Chondrocyte (in vitro differentiated cells): Measurements from ENCODE around the gene FRMD4B. TPM values are rescaled to one million over a fixed set of nuclear protein-coding genes. Genes with fewer than 3 reads are reported as not detected.

Source experiments
- DNase-seq: peaks from one replicate; pipeline ENCODE4 v3.0.0; 2021; ENCODE audit warnings: mixed read lengths, low spot score
- H3K27ac Mint-ChIP-seq: one replicate; pipeline ENCODE4 v1.8.0; 2021; ENCODE audit warnings: mild to moderate bottlenecking, moderate library complexity, mixed read lengths; ENCODE audit not compliant: unreplicated experiment
- H3K27me3 Mint-ChIP-seq: 2 replicates; pipeline ENCODE4 v1.8.0; 2021; ENCODE audit warnings: low read depth, mixed read lengths
- H3K36me3 Mint-ChIP-seq: 2 replicates; pipeline ENCODE4 v1.8.0; 2021; ENCODE audit warnings: low read depth, mixed read lengths
- H3K4me1 Mint-ChIP-seq: 2 replicates; pipeline ENCODE4 v1.8.0; 2021; ENCODE audit warnings: low read depth, mild to moderate bottlenecking, mixed read lengths
- H3K4me3 Mint-ChIP-seq: one replicate; pipeline ENCODE4 v1.8.0; 2021; ENCODE audit warnings: mild to moderate bottlenecking, moderate library complexity, mixed read lengths; ENCODE audit not compliant: unreplicated experiment
- H3K9me3 Mint-ChIP-seq: 2 replicates; pipeline ENCODE4 v1.8.0; 2021; ENCODE audit warnings: low read depth, mixed read lengths
- CTCF ChIP-seq: fragments of 200-600 bp; sonication (generic); IDR thresholded peaks from 2 replicates; pipeline ENCODE4 v1.5.0; 2021; ENCODE audit warnings: antibody characterized with exemption, mild to moderate bottlenecking, moderate library complexity
- total RNA-seq: library from RNA; stranded (reverse); gene quantifications from 3 replicates; pipeline ENCODE4 v1.2.1, GENCODE V29; 2021

The FRMD4B gene
- total RNA-seq, 1 donor from 2014 or later, result 4.1 TPM

- H3K4me1 Mint-ChIP-seq, result peaks cover 21% of the 10 kb centered on the region
Observed at GRCh38 chr3:69292185-69292584, 93.7 kb downstream of the FRMD4B start.

GRCh38 chr3:69290430-69290829 is 95.5 kb downstream of the FRMD4B start:
- no peak for DNase-seq
- H3K27ac Mint-ChIP-seq, result no peak overlapping the region
- peaks cover 5% of the 10 kb centered on the region for H3K9me3 Mint-ChIP-seq
- TF ChIP-seq CTCF, result no peak
- no peak overlapping the region for H3K4me3 Mint-ChIP-seq
- no peaks in the 10 kb centered on the region for H3K27me3 Mint-ChIP-seq
- peaks cover 21% of the 10 kb centered on the region for H3K4me1 Mint-ChIP-seq
- no peaks in the 10 kb centered on the region for H3K36me3 Mint-ChIP-seq

More at GRCh38 chr3:69292185-69292584, 93.7 kb downstream of the FRMD4B start:
- Mint-ChIP-seq H3K9me3 (no peaks in the 10 kb centered on the region), H3K4me3 (no peak overlapping the region), H3K27me3 (no peaks in the 10 kb centered on the region), H3K36me3 (no peaks in the 10 kb centered on the region), H3K27ac (no peak overlapping the region)
- no peak for DNase-seq
- TF ChIP-seq CTCF, result no peak

GRCh38 chr3:69290006-69290405 is 95.9 kb downstream of the FRMD4B start:
- Mint-ChIP-seq H3K4me3 (no peak overlapping the region), H3K4me1 (peaks cover 21% of the 10 kb centered on the region), H3K9me3 (peaks cover 5% of the 10 kb centered on the region), H3K36me3 (no peaks in the 10 kb centered on the region), H3K27ac (no peak overlapping the region), H3K27me3 (no peaks in the 10 kb centered on the region)
- no peak for DNase-seq
- TF ChIP-seq CTCF, result no peak

- Mint-ChIP-seq H3K27ac (no peak overlapping the region), H3K36me3 (no peaks in the 10 kb centered on the region), H3K9me3 (peaks cover 5% of the 10 kb centered on the region), H3K27me3 (no peaks in the 10 kb centered on the region), H3K4me1 (peaks cover 8% of the 10 kb centered on the region), H3K4me3 (no peak overlapping the region)
- DNase-seq, result no peak
- TF ChIP-seq CTCF, result no peak
Observed at GRCh38 chr3:69288161-69288895, 97.6 kb downstream of the FRMD4B start.

- Mint-ChIP-seq H3K27me3 (peaks cover 1% of the 10 kb centered on the region), H3K27ac (no peak overlapping the region), H3K4me1 (peaks cover 8% of the 10 kb centered on the region), H3K4me3 (no peak overlapping the region), H3K36me3 (no peaks in the 10 kb centered on the region), H3K9me3 (peaks cover 5% of the 10 kb centered on the region)
- no peak for TF ChIP-seq CTCF
- no peak for DNase-seq
Observed at GRCh38 chr3:69283913-69284611, 101.8 kb downstream of the FRMD4B start.
